ENCODE measurements around the gene MCM5.

- TF ChIP-seq, protein P1, sequence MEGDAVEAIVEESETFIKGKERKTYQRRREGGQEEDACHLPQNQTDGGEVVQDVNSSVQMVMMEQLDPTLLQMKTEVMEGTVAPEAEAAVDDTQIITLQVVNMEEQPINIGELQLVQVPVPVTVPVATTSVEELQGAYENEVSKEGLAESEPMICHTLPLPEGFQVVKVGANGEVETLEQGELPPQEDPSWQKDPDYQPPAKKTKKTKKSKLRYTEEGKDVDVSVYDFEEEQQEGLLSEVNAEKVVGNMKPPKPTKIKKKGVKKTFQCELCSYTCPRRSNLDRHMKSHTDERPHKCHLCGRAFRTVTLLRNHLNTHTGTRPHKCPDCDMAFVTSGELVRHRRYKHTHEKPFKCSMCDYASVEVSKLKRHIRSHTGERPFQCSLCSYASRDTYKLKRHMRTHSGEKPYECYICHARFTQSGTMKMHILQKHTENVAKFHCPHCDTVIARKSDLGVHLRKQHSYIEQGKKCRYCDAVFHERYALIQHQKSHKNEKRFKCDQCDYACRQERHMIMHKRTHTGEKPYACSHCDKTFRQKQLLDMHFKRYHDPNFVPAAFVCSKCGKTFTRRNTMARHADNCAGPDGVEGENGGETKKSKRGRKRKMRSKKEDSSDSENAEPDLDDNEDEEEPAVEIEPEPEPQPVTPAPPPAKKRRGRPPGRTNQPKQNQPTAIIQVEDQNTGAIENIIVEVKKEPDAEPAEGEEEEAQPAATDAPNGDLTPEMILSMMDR (IDR thresholded peaks at IDR 0.05) = no peak
- TF ChIP-seq POLR2AphosphoS5 (IDR thresholded peaks at IDR 0.05) = no peak
Measured at GRCh38 chr22:35367331-35367886, 32.5 kb upstream of the MCM5 start.
